ENCODE measurements around the gene PVRIG. TPM values are rescaled to one million over a fixed set of nuclear protein-coding genes. Genes with fewer than 3 reads are reported as not detected.
"Not testable (repeated sequence)": the region's sequence is repeated elsewhere in the genome, so short reads cannot be mapped to it uniquely, and the experiment has no call there.

The PVRIG gene
- total RNA-seq, 5 donors from 2014 or later (not counting 1 experiment from before 2014, with no cell fraction given), result 45.0 to 96.8 (median 78.0) TPM

GRCh38 chr7:100174582-100174981 lies 45.2 kb upstream of the PVRIG start:
- CTCF ChIA-PET, result no interaction called here
- H3K36me3 ChIP-seq (ENCODE audit: control insufficient read depth in 2 of 2, extremely low read depth in 1 of 2, insufficient read depth in 1 of 2, low read length in 1 of 2), result no peaks in the 10 kb centered on the region
- H3K4me3 Mint-ChIP-seq, result no peak overlapping the region
- DNase-seq (no peak), ATAC-seq (replicated peaks in 1 of 4) (no peak)
- POLR2A ChIA-PET, result no interaction called here
- no peak overlapping the region for H3K4me3 ChIP-seq (ENCODE audit: control insufficient read depth in 1 of 2, extremely low read depth in 1 of 2, low read length in 1 of 2)
- no peak overlapping the region for H3K27ac ChIP-seq (ENCODE audit: low read length)
- peaks cover 0 to 24% of the 10 kb centered on the region in 2 experiments for H3K27me3 ChIP-seq (replicated peaks in 1 of 2; ENCODE audit: control insufficient read depth in 2 of 2, extremely low read depth in 1 of 2, insufficient read depth in 2 of 2, low read length in 1 of 2)
- no peaks in the 10 kb centered on the region for H3K9me3 ChIP-seq
- H3K36me3 Mint-ChIP-seq, result no peaks in the 10 kb centered on the region
- H3K4me1 ChIP-seq (ENCODE audit: control insufficient read depth in 1 of 2, extremely low read depth in 1 of 2, insufficient read depth in 2 of 2, low read length in 2 of 2), result peaks cover 17 to 52% of the 10 kb centered on the region in 2 experiments
- peaks cover 0 to 5% of the 10 kb centered on the region in 2 donors for H3K27me3 Mint-ChIP-seq
- peaks cover 38 to 52% (median 40%) of the 10 kb centered on the region in 3 donors for H3K4me1 Mint-ChIP-seq
- 60% methylated on average over 3 of the region's 5 CpGs for WGBS (ENCODE audit: insufficient coverage)
- peak overlapping the region; percentile 32 to 80 for H3K27ac Mint-ChIP-seq
- H3K9me3 Mint-ChIP-seq, result no peaks in the 10 kb centered on the region

GRCh38 chr7:100175296-100175935 lies 44.3 kb upstream of the PVRIG start:
- H3K4me1 Mint-ChIP-seq, result peaks cover 33 to 47% (median 37%) of the 10 kb centered on the region in 3 donors
- Histone ChIP-seq H3K4me3 (ENCODE audit: control insufficient read depth in 1 of 2, extremely low read depth in 1 of 2, low read length in 1 of 2) (no peak overlapping the region), H3K4me1 (ENCODE audit: control insufficient read depth in 1 of 2, extremely low read depth in 1 of 2, insufficient read depth in 2 of 2, low read length in 2 of 2) (peaks cover 12 to 49% of the 10 kb centered on the region in 2 experiments), H3K27ac (ENCODE audit: low read length) (no peak overlapping the region), H3K27me3 (replicated peaks in 1 of 2; ENCODE audit: control insufficient read depth in 2 of 2, extremely low read depth in 1 of 2, insufficient read depth in 2 of 2, low read length in 1 of 2) (peaks cover 0 to 17% of the 10 kb centered on the region in 2 experiments), H3K9me3 (no peaks in the 10 kb centered on the region), H3K36me3 (ENCODE audit: control insufficient read depth in 2 of 2, extremely low read depth in 1 of 2, insufficient read depth in 1 of 2, low read length in 1 of 2) (no peaks in the 10 kb centered on the region)
- CTCF ChIA-PET, result no interaction called here
- H3K4me3 Mint-ChIP-seq, result peak overlapping the region; percentile 32 to 40 (median 40)
- 98% methylated on average over 8 of the region's 14 CpGs for WGBS (ENCODE audit: insufficient coverage)
- no peak for DNase-seq
- POLR2A ChIA-PET, result no interaction called here
- H3K27ac Mint-ChIP-seq, result peak overlapping the region; percentile 66 to 80
- ATAC-seq (replicated peaks in 1 of 4), result no peak
- peaks cover 1% of the 10 kb centered on the region for H3K36me3 Mint-ChIP-seq
- peaks cover 0 to 1% (median 0%) of the 10 kb centered on the region in 3 donors for H3K9me3 Mint-ChIP-seq
- H3K27me3 Mint-ChIP-seq, result peaks cover 0 to 4% of the 10 kb centered on the region in 2 donors

- H3K27ac ChIP-seq (ENCODE audit: low read length), result peak overlapping the region; percentile 18
- H3K4me1 ChIP-seq (ENCODE audit: control insufficient read depth in 1 of 2, extremely low read depth in 1 of 2, insufficient read depth in 2 of 2, low read length in 2 of 2), result peaks cover 19 to 46% of the 10 kb centered on the region in 2 experiments
- H3K27ac Mint-ChIP-seq, result peak overlapping the region; percentile 74 to 80
- peaks cover 3% of the 10 kb centered on the region for H3K36me3 Mint-ChIP-seq
- peaks cover 0 to 1% of the 10 kb centered on the region in 2 donors for H3K27me3 Mint-ChIP-seq
- 82% methylated on average over 6 of the region's 14 CpGs for WGBS (ENCODE audit: insufficient coverage)
- peak overlapping the region; percentile 75 to 82 (median 76) for H3K4me3 Mint-ChIP-seq
- peaks cover 0 to 6% (median 4%) of the 10 kb centered on the region in 3 donors for H3K9me3 Mint-ChIP-seq
- peaks cover 37 to 50% (median 40%) of the 10 kb centered on the region in 3 donors for H3K4me1 Mint-ChIP-seq
- POLR2A ChIA-PET, result interaction anchor here (0.6 to 1.1 kb wide), 4 partner anchors 19 to 254 kb away, joined by 3 read pairs; partner anchors contain the start of gene MBLAC1 (in 1 of the 2)
- DNase-seq, result no peak
- peaks cover 0 to 9% of the 10 kb centered on the region in 2 experiments for H3K27me3 ChIP-seq (replicated peaks in 1 of 2; ENCODE audit: control insufficient read depth in 2 of 2, extremely low read depth in 1 of 2, insufficient read depth in 2 of 2, low read length in 1 of 2)
- ATAC-seq (replicated peaks in 1 of 4), result no peak
- CTCF ChIA-PET, result interaction anchor here in 1 of 2 donors (0.6 to 1.8 kb wide), 2 partner anchors 28 to 76 kb away, joined by 3 to 6 read pairs; partner anchors contain the start of gene LAMTOR4
- no peaks in the 10 kb centered on the region for H3K36me3 ChIP-seq (ENCODE audit: control insufficient read depth in 2 of 2, extremely low read depth in 1 of 2, insufficient read depth in 1 of 2, low read length in 1 of 2)
- H3K4me3 ChIP-seq (ENCODE audit: control insufficient read depth in 1 of 2, extremely low read depth in 1 of 2, low read length in 1 of 2), result peak overlapping the region; percentile 69 to 74
- H3K9me3 ChIP-seq, result no peaks in the 10 kb centered on the region
These were observed 43.4 kb upstream of the PVRIG start for GRCh38 chr7:100176096-100177044.

- Mint-ChIP-seq H3K36me3 (peaks cover 3% of the 10 kb centered on the region), H3K27ac (peak within 1 kb of the TSS; percentile 74 to 80), H3K27me3 (no peaks in the 10 kb centered on the region), H3K9me3 (peaks cover 0 to 6% (median 4%) of the 10 kb centered on the region in 3 donors), H3K4me3 (peak within 1 kb of the TSS; percentile 75 to 82 (median 76)), H3K4me1 (peaks cover 43 to 55% (median 47%) of the 10 kb centered on the region in 3 donors)
- H3K4me1 ChIP-seq (ENCODE audit: control insufficient read depth in 1 of 2, extremely low read depth in 1 of 2, insufficient read depth in 2 of 2, low read length in 2 of 2), result peaks cover 25 to 41% of the 10 kb centered on the region in 2 experiments
- H3K27ac ChIP-seq (ENCODE audit: low read length), result peak within 1 kb of the TSS; percentile 49
- POLR2A ChIA-PET, result interaction anchor here (0.6 to 1.1 kb wide), 4 partner anchors 20 to 253 kb away, joined by 3 read pairs; partner anchors contain the start of gene MBLAC1 (in 1 of the 2)
- WGBS (ENCODE audit: insufficient coverage), result 3% methylated on average over 66 of the region's 78 CpGs
- H3K27me3 ChIP-seq (replicated peaks in 1 of 2; ENCODE audit: control insufficient read depth in 2 of 2, extremely low read depth in 1 of 2, insufficient read depth in 2 of 2, low read length in 1 of 2), result peaks cover 0 to 5% of the 10 kb centered on the region in 2 experiments
- peak; percentile 87 to 90 (median 88) for ATAC-seq (replicated peaks in 1 of 4)
- CTCF ChIA-PET, result interaction anchor here in 1 of 2 donors (0.6 to 1.8 kb wide), 5 partner anchors 13 to 77 kb away, joined by 3 to 6 read pairs (median 3); partner anchors contain the start of gene LAMTOR4
- peak; percentile 91 to 99 (median 96) for DNase-seq
- no peaks in the 10 kb centered on the region for H3K36me3 ChIP-seq (ENCODE audit: control insufficient read depth in 2 of 2, extremely low read depth in 1 of 2, insufficient read depth in 1 of 2, low read length in 1 of 2)
- no peaks in the 10 kb centered on the region for H3K9me3 ChIP-seq
- peak within 1 kb of the TSS; percentile 69 to 74 for H3K4me3 ChIP-seq (ENCODE audit: control insufficient read depth in 1 of 2, extremely low read depth in 1 of 2, low read length in 1 of 2)
These were observed 42.4 kb upstream of the PVRIG start, which contains the start of the genes GPC2 and STAG3 for GRCh38 chr7:100177045-100178001. Gene GPC2, minus strand, starts transcription at chr7:100177381. Its CDS starts 182 bp downstream, at chr7:100177199. Gene STAG3, plus strand, starts transcription at chr7:100177918. Its CDS starts 2,639 bp downstream, at chr7:100180557.

- POLR2A ChIA-PET, result interaction anchor here in 1 of 2 donors (0.5 to 0.6 kb wide), 2 partner anchors 19 to 139 kb away, joined by 6 read pairs; no protein-coding TSS in a partner anchor
These were observed 39.7 kb upstream of the PVRIG start for GRCh38 chr7:100180084-100180483.

More at GRCh38 chr7:100180084-100180483, 39.7 kb upstream of the PVRIG start:
- no CpG with 5 or more reads among the region's 3 CpGs for WGBS (ENCODE audit: insufficient coverage)
- H3K27ac ChIP-seq (ENCODE audit: low read length); H3K27me3 Mint-ChIP-seq; ATAC-seq (replicated peaks in 1 of 4); CTCF ChIA-PET; H3K27me3 ChIP-seq (replicated peaks in 1 of 2; ENCODE audit: control insufficient read depth in 2 of 2, extremely low read depth in 1 of 2, insufficient read depth in 2 of 2, low read length in 1 of 2); H3K9me3 ChIP-seq; H3K4me3 ChIP-seq (ENCODE audit: control insufficient read depth in 1 of 2, extremely low read depth in 1 of 2, low read length in 1 of 2); DNase-seq; H3K36me3 ChIP-seq (ENCODE audit: control insufficient read depth in 2 of 2, extremely low read depth in 1 of 2, insufficient read depth in 1 of 2, low read length in 1 of 2); H3K36me3 Mint-ChIP-seq; H3K9me3 Mint-ChIP-seq: not testable (repeated sequence)
- peak overlapping the region in 2 of 3 donors; percentile 37 to 59 for H3K4me3 Mint-ChIP-seq
- H3K4me1 Mint-ChIP-seq, result peaks cover 49 to 53% (median 50%) of the 10 kb centered on the region in 3 donors
- peaks cover 30 to 41% of the 10 kb centered on the region in 2 experiments for H3K4me1 ChIP-seq (ENCODE audit: control insufficient read depth in 1 of 2, extremely low read depth in 1 of 2, insufficient read depth in 2 of 2, low read length in 2 of 2)
- H3K27ac Mint-ChIP-seq, result peak overlapping the region in 1 of 2 donors; percentile 90
